GM19468 (cell line): ENCODE data around the gene SERPINF2.
"Not testable (repeated sequence)": the region's sequence is repeated elsewhere in the genome, so short reads cannot be mapped to it uniquely, and the experiment has no call there.

Experiments
- ATAC-seq: cut with Tn5 transposase; IDR thresholded peaks from one replicate; pipeline ENCODE4 v1.9.1; 2021; ENCODE audit warnings: mild to moderate bottlenecking, moderate library complexity, moderate number of reproducible peaks; ENCODE audit not compliant: unreplicated experiment; ENCODE audit errors: extremely low read depth

SERPINF2 gene

DNA sequence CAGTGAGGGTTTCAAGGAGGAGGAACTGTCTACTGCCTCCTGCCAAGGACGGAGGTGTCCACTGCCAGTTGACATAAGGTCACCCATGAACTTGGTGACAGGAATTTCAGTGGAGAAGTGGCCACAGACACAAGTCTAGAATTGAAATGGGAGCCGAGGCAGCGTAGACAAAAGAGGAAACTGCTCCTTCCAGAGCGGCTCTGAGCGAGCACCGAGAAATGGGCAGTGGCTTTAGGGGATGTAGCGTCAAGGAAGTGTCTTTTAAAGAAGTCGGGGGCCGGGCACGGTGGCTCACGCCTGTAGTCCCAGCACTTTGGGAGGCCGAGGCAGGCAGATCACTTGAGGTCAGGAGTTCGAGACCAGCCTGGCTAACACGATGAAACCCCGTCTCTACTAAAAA, 16.1 kb downstream of the SERPINF2 start:
- ATAC-seq: no peak

DNA sequence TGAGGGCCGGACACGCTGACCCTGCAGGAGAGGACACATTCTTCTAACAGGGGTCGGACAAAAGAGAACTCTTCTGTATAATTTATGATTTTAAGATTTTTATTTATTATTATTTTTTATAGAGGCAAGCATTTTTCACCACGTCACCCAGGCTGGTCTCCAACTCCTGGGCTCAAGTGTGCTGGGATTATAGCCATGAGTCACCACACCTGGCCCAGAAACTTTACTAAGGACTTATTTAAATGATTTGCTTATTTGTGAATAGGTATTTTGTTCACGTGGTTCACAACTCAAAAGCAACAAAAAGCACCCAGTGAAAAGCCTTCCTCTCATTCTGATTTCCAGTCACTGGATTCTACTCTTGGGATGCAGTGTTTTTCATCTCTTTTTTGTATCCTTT, 16.9 kb downstream of the SERPINF2 start:
- ATAC-seq: no peak

DNA sequence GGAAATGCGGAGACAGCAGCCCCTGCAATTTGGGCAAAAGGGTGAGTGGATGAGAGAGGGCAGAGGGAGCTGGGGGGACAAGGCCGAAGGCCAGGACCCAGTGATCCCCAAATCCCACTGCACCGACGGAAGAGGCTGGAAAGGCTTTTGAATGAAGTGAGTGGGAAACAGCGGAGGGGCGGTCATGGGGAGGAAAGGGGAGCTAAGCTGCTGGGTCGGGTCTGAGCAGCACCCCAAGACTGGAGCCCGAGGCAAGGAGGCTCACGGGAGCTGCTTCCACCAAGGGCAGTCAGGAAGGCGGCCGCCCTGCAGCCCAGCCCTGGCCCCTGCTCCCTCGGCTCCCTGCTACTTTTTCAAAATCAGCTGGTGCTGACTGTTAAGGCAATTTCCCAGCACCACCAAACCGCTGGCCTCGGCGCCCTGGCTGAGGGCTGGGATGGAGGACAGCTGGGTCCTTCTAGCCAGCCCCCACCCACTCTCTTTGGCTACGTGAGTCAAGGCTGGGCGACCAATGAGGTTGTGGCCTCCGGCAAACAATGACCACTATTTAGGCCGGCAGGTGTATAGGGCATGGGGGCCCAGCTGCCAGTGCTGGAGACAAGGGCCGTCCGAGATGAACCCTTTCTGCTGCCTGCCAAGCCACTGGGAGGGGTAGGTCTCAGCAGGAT, 19.7 kb downstream of the SERPINF2 start:
- ATAC-seq: no peak

DNA sequence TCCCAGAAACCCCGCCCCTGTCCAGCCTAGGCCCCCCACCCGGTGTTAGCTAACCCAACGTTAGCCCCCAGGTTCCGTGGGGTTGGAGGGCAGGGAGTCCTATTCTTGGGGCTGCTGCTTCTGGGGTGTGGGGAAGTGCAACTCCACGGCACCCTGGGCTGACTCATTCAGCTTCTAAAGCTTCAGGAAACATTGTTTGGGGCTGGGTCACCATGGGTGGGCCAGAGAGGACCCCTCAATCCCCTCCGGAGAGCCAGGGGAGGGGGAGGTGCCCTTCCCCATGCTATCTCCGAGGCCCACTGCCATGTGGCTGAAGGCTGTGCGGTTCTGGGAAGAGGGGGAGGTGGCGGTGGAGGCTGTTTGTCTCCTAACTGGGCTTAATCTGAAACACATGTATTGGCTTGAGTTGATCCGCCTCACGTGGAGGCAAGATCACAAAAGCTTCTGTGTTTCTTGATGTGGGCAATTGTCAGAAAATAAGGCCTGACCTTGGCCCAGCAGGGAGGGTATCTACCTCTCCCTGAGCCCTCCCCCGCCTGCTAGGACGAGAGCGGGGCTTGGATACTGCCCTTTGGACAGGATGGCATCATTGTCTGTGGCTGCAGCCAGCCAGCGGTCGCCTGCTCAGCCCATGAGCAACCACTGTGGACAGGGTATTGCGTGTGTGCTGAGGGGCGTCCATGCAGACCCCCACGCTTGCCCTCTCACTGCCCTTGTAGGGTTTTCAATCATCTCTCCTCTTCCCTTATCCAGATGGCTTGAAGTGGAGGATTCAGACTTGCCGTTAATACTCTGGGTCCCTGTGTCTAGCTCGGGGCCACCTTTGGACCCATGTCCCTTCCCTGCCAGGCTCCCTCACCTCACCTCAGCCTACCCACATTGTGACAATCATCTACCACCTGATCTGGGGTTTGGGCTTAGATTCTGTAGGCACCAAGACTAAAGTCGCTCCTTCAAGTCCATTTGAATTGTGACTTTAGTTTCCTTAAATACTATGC, 20.5 kb downstream of the SERPINF2 start:
- ATAC-seq: no peak

DNA sequence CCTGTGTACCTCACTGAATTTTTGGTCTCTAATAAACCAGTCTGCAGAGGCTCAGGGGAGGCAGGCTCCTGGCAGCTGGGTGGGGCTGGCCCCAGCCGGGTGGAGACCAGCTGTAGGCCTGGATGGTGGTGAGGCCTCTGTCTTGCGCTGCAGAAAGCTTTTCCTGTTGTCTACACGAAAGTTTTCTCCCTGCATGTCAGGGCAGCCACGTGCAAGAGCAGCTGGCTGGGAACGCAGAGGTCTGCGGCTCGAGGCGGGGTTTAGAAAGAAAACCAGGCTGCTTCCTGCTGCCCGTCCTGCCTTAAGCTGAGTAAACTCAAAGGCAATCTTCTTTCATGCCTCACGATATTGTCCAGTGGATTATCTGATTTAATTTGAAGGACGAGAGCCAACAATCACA, 21.6 kb downstream of the SERPINF2 start:
- ATAC-seq: no peak

DNA sequence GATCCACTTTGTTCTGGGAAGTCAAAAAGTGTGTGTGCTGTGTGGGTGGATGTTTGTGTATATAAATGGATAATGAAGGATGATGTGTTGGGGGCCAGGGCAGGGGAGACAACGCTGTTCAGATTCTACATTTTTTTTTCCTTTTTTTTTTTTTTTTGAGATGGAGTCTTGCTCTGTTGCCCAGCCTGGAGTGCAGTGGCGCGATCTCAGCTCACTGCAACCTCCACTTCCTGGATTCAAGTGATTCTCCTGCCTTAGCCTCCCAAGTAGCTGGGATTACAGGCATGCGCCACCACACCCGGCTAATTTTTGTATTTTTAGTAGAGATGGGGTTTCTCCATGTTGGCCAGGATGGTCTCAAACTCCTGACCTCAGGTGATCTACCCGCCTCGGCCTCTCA, 22.0 kb downstream of the SERPINF2 start:
- ATAC-seq: not testable (repeated sequence)

DNA sequence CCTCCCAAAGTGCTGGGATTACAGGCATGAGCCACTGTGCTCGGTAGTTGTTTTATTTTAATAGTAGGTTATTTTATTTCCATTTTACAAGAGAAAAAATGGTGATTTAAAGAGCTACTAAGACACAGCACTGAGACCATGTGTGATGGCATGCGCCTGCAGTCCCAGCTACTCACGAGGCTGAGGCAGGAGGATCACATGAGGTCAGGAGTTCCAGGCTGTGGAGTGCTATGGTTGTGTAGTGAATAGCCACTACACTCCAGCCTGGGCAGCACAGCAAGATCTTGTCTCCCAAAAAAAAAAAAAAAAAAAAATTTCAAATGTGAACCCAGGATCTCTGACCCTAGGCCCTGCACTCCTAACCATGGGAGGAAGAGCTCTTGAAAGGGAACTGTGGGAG, 22.9 kb downstream of the SERPINF2 start:
- no peak for ATAC-seq

DNA sequence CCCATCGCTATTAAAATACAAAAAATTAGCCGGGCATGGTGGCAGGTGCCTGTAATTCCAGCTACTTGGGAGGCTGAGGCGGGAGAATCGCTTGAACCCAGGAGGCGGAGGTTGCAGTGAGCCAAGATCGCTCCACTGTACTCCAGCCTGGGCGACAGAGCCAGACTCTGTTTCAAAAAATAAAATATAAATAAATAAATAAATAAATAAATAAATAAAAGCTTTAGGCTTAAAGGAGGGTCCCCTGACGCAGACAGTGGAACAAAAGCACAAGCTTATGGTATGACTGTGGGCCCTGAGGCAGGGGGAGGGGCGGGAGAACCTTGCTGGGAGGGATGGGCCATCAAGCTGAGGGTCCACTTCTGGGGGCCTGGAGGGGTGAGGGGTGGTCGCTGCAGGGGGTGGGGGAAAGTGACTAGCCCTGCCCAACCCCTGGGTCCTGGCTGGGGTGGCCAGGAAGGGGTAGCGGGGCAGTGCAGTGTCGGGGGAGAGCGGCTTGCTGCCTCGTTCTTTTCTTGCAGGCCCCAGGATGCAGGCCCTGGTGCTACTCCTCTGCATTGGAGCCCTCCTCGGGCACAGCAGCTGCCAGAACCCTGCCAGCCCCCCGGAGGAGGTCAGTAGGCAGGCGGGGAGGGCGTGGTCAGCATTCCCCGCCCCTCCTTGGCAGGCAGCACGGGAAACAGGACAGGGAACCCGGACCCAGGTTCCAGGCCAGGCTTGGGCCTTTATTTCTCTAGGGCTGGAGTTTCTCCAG, 23.9 kb downstream of the SERPINF2 start:
- ATAC-seq: no peak

DNA sequence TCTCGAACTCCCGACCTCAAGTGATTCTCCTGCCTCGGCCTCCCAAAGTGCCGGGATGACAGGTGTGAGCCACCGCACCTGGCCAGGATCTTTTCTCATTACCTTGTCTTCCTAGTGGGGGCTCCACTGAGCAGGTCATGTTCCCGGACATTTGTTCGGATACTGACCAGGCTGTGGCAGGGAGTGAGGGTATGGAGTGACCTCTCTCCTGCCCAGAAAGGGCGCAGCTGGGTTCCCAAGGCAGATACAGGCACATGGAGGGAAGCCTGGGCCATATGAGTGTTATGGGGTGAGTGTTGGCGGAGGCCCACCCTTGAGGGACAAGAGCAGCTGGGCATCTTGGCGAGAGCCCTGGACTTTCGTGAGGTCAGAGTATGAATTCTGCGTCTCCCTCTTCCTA, 24.7 kb downstream of the SERPINF2 start:
- no peak for ATAC-seq

DNA sequence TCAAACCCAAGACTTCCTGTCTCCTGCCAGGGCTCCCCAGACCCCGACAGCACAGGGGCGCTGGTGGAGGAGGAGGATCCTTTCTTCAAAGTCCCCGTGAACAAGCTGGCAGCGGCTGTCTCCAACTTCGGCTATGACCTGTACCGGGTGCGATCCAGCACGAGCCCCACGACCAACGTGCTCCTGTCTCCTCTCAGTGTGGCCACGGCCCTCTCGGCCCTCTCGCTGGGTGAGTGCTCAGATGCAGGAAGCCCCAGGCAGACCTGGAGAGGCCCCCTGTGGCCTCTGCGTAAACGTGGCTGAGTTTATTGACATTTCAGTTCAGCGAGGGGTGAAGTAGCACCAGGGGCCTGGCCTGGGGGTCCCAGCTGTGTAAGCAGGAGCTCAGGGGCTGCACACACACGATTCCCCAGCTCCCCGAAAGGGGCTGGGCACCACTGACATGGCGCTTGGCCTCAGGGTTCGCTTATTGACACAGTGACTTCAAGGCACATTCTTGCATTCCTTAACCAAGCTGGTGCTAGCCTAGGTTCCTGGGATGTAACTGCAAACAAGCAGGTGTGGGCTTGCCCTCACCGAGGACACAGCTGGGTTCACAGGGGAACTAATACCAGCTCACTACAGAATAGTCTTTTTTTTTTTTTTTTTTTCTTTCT, 27.3 kb downstream of the SERPINF2 start:
- ATAC-seq: no peak

DNA sequence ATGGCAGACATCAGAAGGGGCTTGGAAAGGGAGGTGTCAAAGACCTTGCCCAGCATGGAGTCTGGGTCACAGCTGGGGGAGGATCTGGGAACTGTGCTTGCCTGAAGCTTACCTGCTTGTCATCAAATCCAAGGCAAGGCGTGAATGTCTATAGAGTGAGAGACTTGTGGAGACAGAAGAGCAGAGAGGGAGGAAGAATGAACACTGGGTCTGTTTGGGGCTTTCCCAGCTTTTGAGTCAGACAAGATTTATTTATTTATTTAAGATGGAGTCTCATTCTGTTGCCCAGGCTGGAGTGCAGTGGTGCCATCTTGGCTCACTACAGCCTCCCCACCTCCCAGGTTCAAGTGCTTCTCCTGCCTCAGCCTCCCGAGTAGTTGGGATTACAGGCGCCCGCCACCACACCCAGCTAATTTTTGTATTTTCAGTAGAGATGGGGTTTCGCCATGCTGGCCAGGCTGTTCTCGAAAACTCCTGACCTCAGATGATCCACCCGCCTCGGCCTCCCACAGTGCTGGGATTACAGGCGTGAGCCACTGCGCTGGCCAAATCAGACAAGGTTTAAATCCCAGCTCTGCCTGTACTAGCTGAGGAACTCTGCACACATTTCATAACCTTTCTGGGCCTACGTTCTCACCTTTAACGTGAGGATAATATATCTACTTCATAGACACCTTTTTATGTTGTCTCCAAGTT, 30.5 kb downstream of the SERPINF2 start:
- not testable (repeated sequence) for ATAC-seq

DNA sequence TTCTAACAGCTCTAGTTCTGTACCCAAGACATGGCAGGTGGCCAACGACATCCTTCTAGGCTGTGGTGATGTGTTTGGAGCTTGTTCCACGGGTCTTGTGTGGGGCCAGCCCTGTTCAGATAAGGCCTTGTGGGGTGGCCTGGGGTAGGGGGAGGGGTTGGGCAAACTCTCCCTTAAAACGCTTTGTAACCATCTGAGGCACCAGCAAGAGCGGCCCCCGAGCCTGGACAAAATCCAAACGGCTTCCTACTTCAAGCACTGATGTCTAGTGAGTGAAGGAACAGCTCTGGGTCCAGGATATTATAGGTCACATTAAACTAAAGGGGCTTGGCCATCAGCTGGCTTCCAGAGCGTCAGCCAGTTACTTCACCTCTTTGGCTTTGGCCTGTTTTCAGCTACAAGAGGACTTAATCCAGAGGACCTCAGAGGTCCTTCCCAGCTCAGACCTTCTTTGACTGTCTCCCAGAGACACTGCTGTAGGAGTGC, 31.1 kb downstream of the SERPINF2 start:
- no peak for ATAC-seq

DNA sequence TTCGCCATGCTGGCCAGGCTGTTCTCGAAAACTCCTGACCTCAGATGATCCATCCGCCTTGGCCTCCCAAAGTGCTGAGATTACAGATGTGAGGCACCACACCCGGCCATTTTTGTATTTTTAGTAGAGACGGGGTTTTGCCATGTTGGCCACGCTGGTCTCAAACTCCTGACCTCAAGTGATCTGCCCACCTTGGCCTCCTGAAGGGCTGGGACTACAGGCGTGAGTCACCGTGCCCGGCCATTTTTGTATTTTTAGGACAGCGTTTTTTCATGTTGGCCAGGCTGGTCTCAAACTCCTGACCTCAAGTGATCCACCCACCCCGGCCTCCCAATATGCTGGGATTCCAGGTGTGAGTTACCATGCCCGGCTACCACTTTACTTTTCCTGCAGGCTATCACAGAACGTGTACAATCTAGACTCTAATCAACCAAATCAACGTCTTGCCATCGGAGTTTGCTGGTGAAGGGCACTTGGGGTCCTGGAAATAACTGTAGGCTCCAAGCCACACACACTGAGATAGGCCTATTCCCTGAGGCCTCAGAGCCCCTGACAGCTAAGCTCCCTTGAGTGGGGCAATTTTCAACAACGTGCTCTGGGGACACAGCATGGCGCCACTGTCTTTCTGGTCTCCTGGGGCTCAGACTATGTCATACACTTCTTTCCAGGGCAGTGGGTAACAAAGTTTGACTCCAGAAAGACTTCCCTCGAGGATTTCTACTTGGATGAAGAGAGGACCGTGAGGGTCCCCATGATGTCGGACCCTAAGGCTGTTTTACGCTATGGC, 31.9 kb downstream of the SERPINF2 start:
- ATAC-seq: no peak

DNA sequence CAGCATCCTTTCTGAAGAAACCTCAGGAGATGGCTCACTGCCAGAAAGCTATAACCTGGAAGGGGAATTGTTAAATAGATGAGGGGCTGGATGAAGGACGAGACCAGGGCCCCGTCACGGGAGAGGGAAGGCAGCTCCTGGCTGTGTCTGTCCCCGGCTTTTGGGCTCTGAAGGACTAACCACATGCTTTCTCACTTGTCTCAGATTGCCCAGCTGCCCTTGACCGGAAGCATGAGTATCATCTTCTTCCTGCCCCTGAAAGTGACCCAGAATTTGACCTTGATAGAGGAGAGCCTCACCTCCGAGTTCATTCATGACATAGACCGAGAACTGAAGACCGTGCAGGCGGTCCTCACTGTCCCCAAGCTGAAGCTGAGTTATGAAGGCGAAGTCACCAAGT, 33.7 kb downstream of the SERPINF2 start:
- ATAC-seq: no peak

DNA sequence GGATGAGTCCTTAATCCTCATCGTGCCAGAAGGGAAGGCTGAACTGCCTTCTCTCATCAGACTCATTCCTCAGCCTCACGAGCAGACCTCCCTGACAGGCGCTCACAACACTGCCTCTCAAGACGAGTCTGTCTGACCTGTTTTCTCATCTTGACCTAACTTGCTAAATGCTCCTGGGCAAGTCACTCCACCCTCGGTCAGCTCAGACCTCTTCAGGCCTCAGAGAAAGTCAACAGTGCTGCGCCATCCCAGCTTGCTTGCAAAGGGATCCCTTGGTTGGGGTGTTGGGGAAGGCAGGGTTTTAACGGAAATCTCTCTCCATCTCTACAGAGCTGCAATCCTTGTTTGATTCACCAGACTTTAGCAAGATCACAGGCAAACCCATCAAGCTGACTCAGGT, 34.2 kb downstream of the SERPINF2 start:
- no peak for ATAC-seq

DNA sequence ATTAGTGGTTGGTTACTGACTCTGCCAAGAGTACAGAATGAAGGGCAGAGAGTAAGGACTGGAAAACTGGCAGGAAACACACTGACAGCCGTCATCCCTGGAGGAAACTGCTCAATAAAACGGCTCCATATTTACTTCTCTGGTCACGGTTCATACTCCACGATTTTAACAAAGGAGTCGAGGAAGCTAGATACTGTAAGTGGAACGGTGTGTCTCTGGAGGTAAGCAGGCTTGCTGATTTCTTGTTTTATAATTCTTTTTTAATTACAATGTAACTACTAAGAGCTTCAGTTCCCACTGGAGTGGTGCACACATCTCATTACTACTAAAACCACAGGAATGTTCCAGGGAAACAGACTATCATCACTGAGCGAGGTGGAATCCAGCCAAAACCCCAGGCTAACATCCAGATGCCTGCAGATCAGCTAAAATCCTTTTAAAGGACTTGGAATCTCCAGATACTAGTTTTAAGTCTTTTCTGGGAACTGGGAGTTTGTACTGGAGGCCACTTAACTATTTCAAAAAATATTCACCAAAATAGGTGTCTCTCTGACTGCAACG, 37.0 kb downstream of the SERPINF2 start:
- no peak for ATAC-seq

DNA sequence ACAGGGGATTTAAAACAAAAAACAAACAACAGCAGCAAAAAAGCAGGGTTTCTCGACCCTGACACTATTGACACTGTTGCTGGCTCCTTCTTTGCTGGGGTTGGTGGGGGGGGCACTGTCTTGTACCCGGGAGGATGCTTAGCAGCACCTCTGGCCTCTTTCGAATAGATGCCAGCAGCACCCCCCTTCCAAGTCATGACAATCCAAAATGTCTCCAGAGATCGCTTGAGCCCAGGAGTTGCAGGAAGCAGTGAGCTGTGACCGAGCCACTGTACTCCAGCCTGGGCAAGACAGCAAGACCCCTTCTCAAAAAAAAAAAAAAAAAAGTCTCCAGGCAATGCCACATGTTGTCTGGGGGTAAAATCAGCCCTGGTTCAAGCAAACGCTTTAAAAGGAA, 39.5 kb downstream of the SERPINF2 start:
- ATAC-seq: no peak

DNA sequence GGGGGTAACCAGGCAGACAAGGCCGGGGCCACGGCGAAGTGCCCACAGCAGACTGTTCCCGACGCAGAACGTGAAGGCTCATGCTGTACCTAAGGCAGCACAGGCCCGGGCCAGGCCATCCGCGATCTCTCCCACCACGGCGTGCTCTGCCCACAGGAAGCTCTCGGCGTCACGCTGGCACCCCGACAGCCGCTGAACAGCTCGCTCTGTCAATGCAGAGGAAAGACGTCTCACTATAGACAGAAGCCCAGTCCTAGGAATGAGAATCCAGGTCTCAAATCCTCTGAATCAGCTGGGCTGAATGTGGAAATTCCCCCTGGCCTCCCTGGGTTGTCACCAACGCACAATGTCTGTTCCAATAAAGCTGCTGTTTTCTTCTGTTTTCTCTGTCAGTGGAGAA, 40.6 kb downstream of the SERPINF2 start:
- ATAC-seq: no peak
